ENCODE data around the gene CCDC27.

CCDC27 gene

DNA sequence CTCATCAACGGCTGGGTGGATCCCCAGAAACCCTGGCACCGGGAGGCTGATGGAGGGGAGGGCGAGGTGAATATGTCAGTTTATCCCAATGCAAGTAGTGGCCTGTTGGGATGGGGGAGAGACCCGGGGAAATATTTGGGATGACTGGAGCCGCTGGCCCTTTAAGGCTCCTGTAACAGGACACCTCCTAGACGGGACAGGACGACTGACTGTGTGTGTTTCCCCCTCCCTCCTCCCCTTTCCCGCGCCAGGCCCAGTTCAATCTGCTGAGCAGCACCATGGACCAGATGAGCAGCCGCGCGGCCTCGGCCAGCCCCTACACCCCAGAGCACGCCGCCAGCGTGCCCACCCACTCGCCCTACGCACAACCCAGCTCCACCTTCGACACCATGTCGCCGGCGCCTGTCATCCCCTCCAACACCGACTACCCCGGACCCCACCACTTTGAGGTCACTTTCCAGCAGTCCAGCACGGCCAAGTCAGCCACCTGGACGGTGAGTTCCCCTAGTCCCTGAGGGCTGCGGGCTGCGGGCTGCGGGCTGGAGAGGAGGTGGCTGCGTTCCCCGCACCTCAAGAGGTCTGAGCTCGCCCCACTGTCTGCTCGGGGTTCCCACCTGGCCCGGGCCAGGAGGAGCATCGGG lies 44.8 kb upstream of the CCDC27 start:
- TF ChIP-seq, protein P1, sequence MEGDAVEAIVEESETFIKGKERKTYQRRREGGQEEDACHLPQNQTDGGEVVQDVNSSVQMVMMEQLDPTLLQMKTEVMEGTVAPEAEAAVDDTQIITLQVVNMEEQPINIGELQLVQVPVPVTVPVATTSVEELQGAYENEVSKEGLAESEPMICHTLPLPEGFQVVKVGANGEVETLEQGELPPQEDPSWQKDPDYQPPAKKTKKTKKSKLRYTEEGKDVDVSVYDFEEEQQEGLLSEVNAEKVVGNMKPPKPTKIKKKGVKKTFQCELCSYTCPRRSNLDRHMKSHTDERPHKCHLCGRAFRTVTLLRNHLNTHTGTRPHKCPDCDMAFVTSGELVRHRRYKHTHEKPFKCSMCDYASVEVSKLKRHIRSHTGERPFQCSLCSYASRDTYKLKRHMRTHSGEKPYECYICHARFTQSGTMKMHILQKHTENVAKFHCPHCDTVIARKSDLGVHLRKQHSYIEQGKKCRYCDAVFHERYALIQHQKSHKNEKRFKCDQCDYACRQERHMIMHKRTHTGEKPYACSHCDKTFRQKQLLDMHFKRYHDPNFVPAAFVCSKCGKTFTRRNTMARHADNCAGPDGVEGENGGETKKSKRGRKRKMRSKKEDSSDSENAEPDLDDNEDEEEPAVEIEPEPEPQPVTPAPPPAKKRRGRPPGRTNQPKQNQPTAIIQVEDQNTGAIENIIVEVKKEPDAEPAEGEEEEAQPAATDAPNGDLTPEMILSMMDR (IDR thresholded peaks at IDR 0.05) = no peak
- DNase-seq (ENCODE audit: low spot score) = no peak
- Histone ChIP-seq H3K27ac (no peak overlapping the region), H3K4me3 (no peak overlapping the region)

- Histone ChIP-seq H3K4me3 (no peak overlapping the region), H3K27ac (no peak overlapping the region)
- no peak for DNase-seq (ENCODE audit: low spot score)
- TF ChIP-seq, protein P1 (IDR thresholded peaks at IDR 0.05) = no peak
Measured at GRCh38 chr1:3707939-3708328, 44.3 kb upstream of the CCDC27 start.

DNA sequence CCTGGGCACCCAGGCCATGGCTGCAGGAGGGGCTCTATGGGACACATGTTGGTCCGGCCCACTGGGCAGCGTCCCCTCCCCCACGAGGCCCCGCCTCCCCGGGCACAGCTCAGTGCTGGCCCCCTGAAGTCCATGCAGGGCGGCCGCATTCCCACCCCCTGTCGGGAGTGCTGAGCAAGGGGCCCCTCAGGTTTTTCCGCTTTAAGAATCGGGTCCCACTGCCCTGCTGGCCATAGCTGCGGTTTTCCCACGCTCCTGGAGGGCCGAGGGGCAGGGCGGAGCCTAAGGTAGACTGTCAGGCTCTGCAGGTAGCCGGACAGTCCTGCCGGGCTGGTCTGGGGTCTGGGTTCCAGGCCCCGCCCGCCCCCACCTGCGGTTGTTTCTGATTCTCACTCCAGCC lies 43.5 kb upstream of the CCDC27 start:
- TF ChIP-seq, protein P1 (IDR thresholded peaks at IDR 0.05) = no peak
- H3K4me3 ChIP-seq = no peak overlapping the region
- H3K27ac ChIP-seq = no peak overlapping the region
- no peak for DNase-seq (ENCODE audit: low spot score)

DNA sequence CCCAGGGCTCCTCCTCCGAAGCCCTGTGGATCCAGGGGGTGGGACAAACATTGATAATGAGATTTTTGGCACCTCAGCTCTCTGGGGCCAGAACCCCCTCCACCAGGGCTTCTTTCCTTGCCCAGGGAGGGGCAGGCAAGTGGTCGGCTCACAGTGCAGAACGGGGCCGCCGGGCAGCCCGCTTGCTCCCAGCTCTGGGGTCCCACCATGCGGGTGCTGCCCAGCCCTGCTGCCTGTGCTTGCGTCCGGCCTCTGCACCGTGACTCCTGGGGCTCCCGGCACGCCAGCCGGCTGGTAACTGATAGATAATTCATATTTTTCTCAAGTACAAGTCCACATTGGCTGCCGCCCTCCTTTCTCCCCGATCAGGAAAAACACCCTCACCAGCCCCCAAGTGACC lies 42.0 kb upstream of the CCDC27 start:
- no peak for DNase-seq (ENCODE audit: low spot score)
- Histone ChIP-seq H3K4me3 (no peak overlapping the region), H3K27ac (no peak overlapping the region)
- TF ChIP-seq, protein P1 (IDR thresholded peaks at IDR 0.05) = no peak

GRCh38 chr1:3711381-3711779 lies 40.9 kb upstream of the CCDC27 start:
- Histone ChIP-seq H3K4me3 (no peak overlapping the region), H3K27ac (no peak overlapping the region)
- TF ChIP-seq, protein P1 (IDR thresholded peaks at IDR 0.05) = no peak
- DNase-seq (ENCODE audit: low spot score) = no peak

DNA sequence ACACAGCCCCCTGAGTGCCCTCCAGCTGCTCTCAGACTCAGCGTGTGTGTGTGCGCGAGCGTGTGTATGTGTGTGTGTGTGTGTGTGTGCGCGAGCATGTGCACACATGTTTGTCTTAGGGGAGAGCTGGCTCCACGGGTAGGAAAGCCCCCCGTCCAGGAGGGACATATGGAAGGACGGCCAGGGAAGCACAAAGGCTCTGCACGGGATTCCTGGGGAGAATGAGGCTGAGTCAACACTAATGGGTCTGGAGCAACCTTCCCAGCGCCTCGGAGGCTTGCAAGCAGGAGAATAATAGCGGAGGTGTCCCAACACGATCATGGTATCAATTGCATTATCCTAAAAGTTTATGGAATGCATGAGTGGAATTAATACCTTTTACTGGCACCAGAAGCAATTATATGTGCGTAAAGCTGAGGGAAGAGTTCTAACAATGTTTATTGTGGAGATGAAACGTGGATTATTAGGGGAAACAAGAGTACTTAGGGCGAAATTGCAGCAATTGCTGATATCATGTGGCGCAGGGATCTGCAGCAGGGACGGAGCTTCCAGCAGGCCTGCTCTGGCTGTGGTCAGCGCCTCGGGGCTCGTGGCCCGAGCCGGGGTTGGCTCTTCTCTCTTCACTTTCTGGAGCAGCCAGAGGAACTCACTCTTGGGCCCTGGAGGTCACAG lies 40.3 kb upstream of the CCDC27 start:
- DNase-seq (ENCODE audit: low spot score) = no peak
- no peak overlapping the region for H3K27ac ChIP-seq

More for the DNA sequence above, 40.3 kb upstream of the CCDC27 start:
- TF ChIP-seq, protein P1 (IDR thresholded peaks at IDR 0.05) = no peak
- H3K4me3 ChIP-seq = no peak overlapping the region
